OCI-LY1 (cell line): ENCODE results near the gene OPRM1.

Source experiments
- CTCF ChIP-seq: fragments of 200-600 bp; sonication (generic), shearing (Covaris generic); IDR thresholded peaks from 2 replicates; pipeline ENCODE4 v1.5.1; 2017; ENCODE audit warnings: mild to moderate bottlenecking, antibody characterized with exemption, low read length, moderate library complexity, mixed read lengths
- EZH2 ChIP-seq: fragments of 200-600 bp; sonication (generic), shearing (Covaris generic); IDR thresholded peaks from 2 replicates; pipeline ENCODE4 v1.8.0; 2017; ENCODE audit warnings: borderline replicate concordance, mixed run types, mild to moderate bottlenecking, antibody characterized with exemption, low read length, moderate library complexity, mixed read lengths

- TF ChIP-seq CTCF, result no peak
- no peak for TF ChIP-seq EZH2
Measured at GRCh38 chr6:154165478-154165877, 126.4 kb downstream of the OPRM1 start.
